CD4-positive, CD25-positive, alpha-beta regulatory T cell (primary cell): ENCODE measurements around the gene SELENOM. TPM values are rescaled to one million over a fixed set of nuclear protein-coding genes. Genes with fewer than 3 reads are reported as not detected.
"Not testable (repeated sequence)": the region's sequence is repeated elsewhere in the genome, so short reads cannot be mapped to it uniquely, and the experiment has no call there.

Experiments
- ATAC-seq, 2 donors: fragments of 150-1000 bp; cut with Tn5 transposase; one replicate each; pipeline ENCODE4 v1.10.0; 2021; ENCODE audit warnings: low read depth in 2 of 2, moderate number of reproducible peaks in 2 of 2, moderate library complexity in 1 of 2
- DNase-seq, 3 donors: peaks; one replicate each; pipeline versions ENCODE4 v3.0.0 to v3.0.0-alpha.2; 2012 to 2022; ENCODE audit warnings: mixed read lengths in 1 of 3
- H3K27ac ChIP-seq: one replicate; pipeline ENCODE4 v1.7.0; 2013; ENCODE audit warnings: mild to moderate bottlenecking, low read length; ENCODE audit not compliant: insufficient read depth, poor library complexity, severe bottlenecking
- H3K27me3 ChIP-seq: one replicate; pipeline ENCODE4 v1.7.0; 2013; ENCODE audit warnings: low read length; ENCODE audit not compliant: control insufficient read depth, insufficient read depth
- H3K36me3 ChIP-seq: one replicate; pipeline ENCODE4 v1.7.0; 2013; ENCODE audit warnings: mild to moderate bottlenecking, low read length, moderate library complexity; ENCODE audit not compliant: control insufficient read depth, insufficient read depth
- H3K4me1 ChIP-seq: 2 replicates; pipeline ENCODE4 v1.7.0; 2013; ENCODE audit warnings: mild to moderate bottlenecking, low read length; ENCODE audit not compliant: insufficient read depth, control insufficient read depth, poor library complexity, severe bottlenecking
- H3K4me3 ChIP-seq: one replicate; pipeline ENCODE4 v1.7.0; 2013; ENCODE audit warnings: low read depth, mild to moderate bottlenecking, low read length, moderate library complexity
- H3K9me3 ChIP-seq, 2 experiments: 1 replicate in 1 of 2; 2 replicates in 1 of 2; pipeline ENCODE4 v1.7.0; 2013; ENCODE audit warnings: low read length in 2 of 2, mild to moderate bottlenecking in 1 of 2, moderate library complexity in 1 of 2; ENCODE audit not compliant: control insufficient read depth in 2 of 2
- H3K27ac Mint-ChIP-seq, 3 donors: one replicate each; pipeline ENCODE4 v1.8.0; 2020 to 2022; ENCODE audit warnings: mild to moderate bottlenecking in 3 of 3, mixed read lengths in 3 of 3, moderate library complexity in 2 of 3
- H3K27me3 Mint-ChIP-seq: one replicate; pipeline ENCODE4 v1.8.0; 2022; ENCODE audit warnings: mild to moderate bottlenecking, mixed read lengths
- H3K36me3 Mint-ChIP-seq: one replicate; pipeline ENCODE4 v1.8.0; 2020; ENCODE audit warnings: mixed read lengths
- H3K4me1 Mint-ChIP-seq, 4 donors: one replicate each; pipeline ENCODE4 v1.8.0; 2020 to 2022; ENCODE audit warnings: mixed read lengths in 4 of 4, mild to moderate bottlenecking in 1 of 4
- H3K4me3 Mint-ChIP-seq, 4 donors: one replicate each; pipeline ENCODE4 v1.8.0; 2020 to 2022; ENCODE audit warnings: mild to moderate bottlenecking in 4 of 4, mixed read lengths in 4 of 4, moderate library complexity in 3 of 4
- H3K9me3 Mint-ChIP-seq, 7 donors: one replicate each; pipeline ENCODE4 v1.8.0; 2020 to 2022; ENCODE audit warnings: mixed read lengths in 7 of 7, mild to moderate bottlenecking in 3 of 7, moderate library complexity in 2 of 7
- polyA plus RNA-seq, 4 donors: library from polyadenylated mRNA; unstranded; fragments of 300-500 nt; fragmentation: Illumina TruSeq; gene quantifications; one replicate each; pipeline ENCODE4 v1.2.3, GENCODE V29; 2021
- total RNA-seq: library from RNA; stranded (reverse); gene quantifications from one replicate; pipeline ENCODE4 v1.2.3, GENCODE V29; 2022

Gene SELENOM
- total and polyA plus RNA-seq, 5 donors from 2014 or later, result 30.6 to 142 (median 126) TPM

DNA sequence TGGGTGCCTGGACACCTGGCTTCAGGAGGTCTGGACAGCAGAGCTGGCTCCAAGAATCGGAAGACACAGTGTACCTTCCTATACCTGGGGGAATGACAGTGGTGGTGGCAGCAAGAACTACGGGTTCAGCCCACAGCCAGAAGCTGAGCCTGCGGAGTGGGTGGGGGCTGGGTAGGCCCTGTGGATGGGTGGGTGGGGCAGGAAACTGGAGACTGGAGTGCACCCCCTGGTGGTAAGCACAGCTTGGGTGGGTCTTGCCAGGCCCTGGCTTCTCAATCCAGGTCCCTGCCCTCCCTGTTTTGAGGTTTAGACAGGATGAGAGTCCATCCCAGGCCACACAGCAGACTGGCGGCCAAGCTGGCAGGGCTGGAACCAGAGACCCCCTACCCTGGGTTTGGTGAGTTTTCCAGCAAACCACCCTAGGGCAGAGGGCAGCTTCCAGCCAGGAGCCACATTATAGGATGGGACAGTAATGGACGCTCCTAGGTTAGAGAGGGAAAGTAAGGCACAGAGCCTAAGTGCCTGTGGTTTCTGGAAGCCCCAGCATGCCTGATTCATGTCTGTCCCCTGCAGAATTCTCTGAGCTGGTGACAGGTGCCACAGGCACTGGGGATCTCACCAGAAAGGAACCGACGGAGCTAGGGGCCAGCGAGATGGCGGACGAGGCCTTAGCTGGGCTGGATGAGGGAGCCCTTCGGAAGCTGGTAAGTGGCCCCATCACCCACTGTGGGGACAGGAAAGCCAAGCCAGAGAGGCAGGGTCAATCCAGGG lies 24.6 kb downstream of the SELENOM start:
- Histone ChIP-seq H3K9me3 (no peaks in the 10 kb centered on the region), H3K4me1 (peaks cover 41% of the 10 kb centered on the region), H3K27ac (no peak overlapping the region), H3K4me3 (no peak overlapping the region), H3K27me3 (no peaks in the 10 kb centered on the region), H3K36me3 (no peaks in the 10 kb centered on the region)
- no peak for ATAC-seq
- DNase-seq, result peak in 2 of 3 donors; percentile 28 to 61
- Mint-ChIP-seq H3K27me3 (peaks cover 5% of the 10 kb centered on the region), H3K9me3 (no peaks in the 10 kb centered on the region), H3K36me3 (no peaks in the 10 kb centered on the region), H3K27ac (no peak overlapping the region), H3K4me1 (peaks cover 0 to 43% (median 16%) of the 10 kb centered on the region in 4 donors), H3K4me3 (peak overlapping the region; percentile 68 to 89 (median 83))

DNA sequence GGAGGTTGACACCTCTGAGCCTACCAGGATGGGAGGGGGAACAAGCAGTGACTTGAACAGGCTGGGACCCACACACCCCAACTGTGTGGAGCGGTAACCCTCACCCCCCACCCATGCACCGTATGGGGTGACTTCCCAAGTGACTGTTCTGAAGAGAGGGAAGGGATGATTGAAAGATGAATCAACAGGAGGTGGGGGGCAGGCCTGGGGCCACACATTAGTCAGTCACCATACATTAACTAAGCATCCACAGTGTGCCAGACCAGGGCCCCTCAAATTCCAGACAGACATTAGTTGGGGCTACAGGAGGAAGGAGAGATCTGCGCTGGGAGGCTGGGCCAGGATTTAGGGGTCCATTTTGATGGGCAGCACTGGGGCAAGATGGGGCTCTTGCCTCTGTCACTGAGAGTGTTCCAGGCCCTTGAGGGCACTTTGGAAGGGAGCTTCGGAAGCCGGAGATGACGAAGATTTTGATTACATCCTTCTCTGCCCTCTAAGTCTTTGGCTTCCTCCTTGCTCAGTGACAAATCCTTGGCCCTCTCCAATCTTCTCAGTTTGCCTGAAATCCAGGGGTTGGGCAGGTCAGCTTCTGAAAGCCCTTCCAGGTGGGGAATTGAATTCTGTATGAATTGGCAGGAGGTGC lies 25.3 kb downstream of the SELENOM start:
- H3K9me3 ChIP-seq, result no peaks in the 10 kb centered on the region
- no peaks in the 10 kb centered on the region for H3K27me3 ChIP-seq
- DNase-seq, result no peak
- Mint-ChIP-seq H3K27me3 (peaks cover 5% of the 10 kb centered on the region), H3K4me1 (peaks cover 0 to 43% (median 16%) of the 10 kb centered on the region in 4 donors), H3K36me3 (no peaks in the 10 kb centered on the region), H3K27ac (peak overlapping the region in 2 of 3 donors; percentile 26 to 33), H3K9me3 (no peaks in the 10 kb centered on the region), H3K4me3 (peak overlapping the region; percentile 79 to 90 (median 88))
- no peak overlapping the region for H3K27ac ChIP-seq
- ATAC-seq, result no peak
- peaks cover 41% of the 10 kb centered on the region for H3K4me1 ChIP-seq
- no peaks in the 10 kb centered on the region for H3K36me3 ChIP-seq
- H3K4me3 ChIP-seq, result peak overlapping the region; percentile 47

GRCh38 chr22:31080848-31081649 lies 26.3 kb downstream of the SELENOM start, which contains the start of gene SMTN:
SMTN (plus strand) TSS chr22:31081318; CDS start chr22:31083259, 1,941 bp downstream.
- Histone ChIP-seq H3K36me3 (no peaks in the 10 kb centered on the region), H3K4me1 (peaks cover 41% of the 10 kb centered on the region), H3K27me3 (no peaks in the 10 kb centered on the region), H3K4me3 (peak within 1 kb of the TSS; percentile 47), H3K27ac (no peak within 1 kb of the TSS), H3K9me3 (no peaks in the 10 kb centered on the region)
- H3K27ac Mint-ChIP-seq, result peak within 1 kb of the TSS in 2 of 3 donors; percentile 26 to 51
- ATAC-seq (peak; percentile 70 to 74), DNase-seq (peak; percentile 83 to 91 (median 84))
- H3K36me3 Mint-ChIP-seq, result no peaks in the 10 kb centered on the region
- no peaks in the 10 kb centered on the region for H3K9me3 Mint-ChIP-seq
- H3K4me1 Mint-ChIP-seq, result peaks cover 0 to 43% (median 16%) of the 10 kb centered on the region in 4 donors
- peaks cover 5% of the 10 kb centered on the region for H3K27me3 Mint-ChIP-seq
- peak within 1 kb of the TSS; percentile 79 to 90 (median 88) for H3K4me3 Mint-ChIP-seq

GRCh38 chr22:31080164-31080847 lies 27.1 kb downstream of the SELENOM start:
- Mint-ChIP-seq H3K4me3 (peak overlapping the region; percentile 79 to 90 (median 88)), H3K9me3 (no peaks in the 10 kb centered on the region), H3K27ac (peak overlapping the region in 1 of 3 donors; percentile 51), H3K4me1 (peaks cover 0 to 43% (median 16%) of the 10 kb centered on the region in 4 donors), H3K27me3 (peaks cover 5% of the 10 kb centered on the region), H3K36me3 (no peaks in the 10 kb centered on the region)
- no peak overlapping the region for H3K27ac ChIP-seq
- no peak for ATAC-seq
- H3K4me1 ChIP-seq, result peaks cover 38% of the 10 kb centered on the region
- H3K27me3 ChIP-seq, result no peaks in the 10 kb centered on the region
- H3K36me3 ChIP-seq, result no peaks in the 10 kb centered on the region
- peak overlapping the region; percentile 41 for H3K4me3 ChIP-seq
- DNase-seq, result no peak
- no peaks in the 10 kb centered on the region for H3K9me3 ChIP-seq

DNA sequence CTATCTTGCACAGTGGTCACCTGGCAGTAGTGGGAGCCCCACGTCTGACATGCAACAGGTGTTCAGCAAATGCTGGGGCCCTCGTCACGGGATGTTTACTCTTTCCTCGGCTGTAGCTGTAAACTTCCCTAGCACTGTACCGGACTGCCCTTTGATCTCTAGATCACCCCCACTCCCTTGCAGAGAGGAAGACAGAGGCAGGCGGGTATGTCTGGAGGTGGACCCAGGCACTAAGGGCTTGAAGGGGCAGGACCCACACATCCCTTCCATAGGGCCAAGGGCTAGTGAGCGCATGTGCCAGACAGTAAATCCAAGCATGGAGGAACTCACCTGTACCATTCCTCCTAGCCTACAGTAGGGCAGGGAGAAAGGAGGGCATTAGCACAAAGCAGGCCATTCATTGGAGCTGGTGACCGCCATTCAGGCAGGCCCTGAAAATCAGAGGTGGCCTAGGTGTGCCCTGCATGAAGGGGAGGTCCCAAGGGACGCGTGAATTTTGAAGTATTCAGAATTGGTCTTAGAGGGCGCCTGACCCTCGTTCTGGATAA lies 28.2 kb downstream of the SELENOM start:
- H3K4me3 ChIP-seq, result no peak overlapping the region
- no peaks in the 10 kb centered on the region for H3K27me3 ChIP-seq
- H3K9me3 Mint-ChIP-seq, result no peaks in the 10 kb centered on the region
- no peak overlapping the region for H3K27ac ChIP-seq
- peaks cover 5% of the 10 kb centered on the region for H3K27me3 Mint-ChIP-seq
- DNase-seq (no peak), ATAC-seq (no peak)
- H3K4me1 Mint-ChIP-seq, result peaks cover 0 to 38% (median 13%) of the 10 kb centered on the region in 4 donors
- no peaks in the 10 kb centered on the region for H3K36me3 ChIP-seq
- H3K36me3 Mint-ChIP-seq, result no peaks in the 10 kb centered on the region
- no peak overlapping the region for H3K27ac Mint-ChIP-seq
- peak overlapping the region in 2 of 4 donors; percentile 12 to 89 for H3K4me3 Mint-ChIP-seq
- peaks cover 28% of the 10 kb centered on the region for H3K4me1 ChIP-seq
- H3K9me3 ChIP-seq, result no peaks in the 10 kb centered on the region

GRCh38 chr22:31078389-31078788 lies 29.0 kb downstream of the SELENOM start:
- H3K27ac ChIP-seq, DNase-seq, H3K9me3 Mint-ChIP-seq, H3K9me3 ChIP-seq, H3K27me3 Mint-ChIP-seq, H3K27me3 ChIP-seq, H3K4me3 ChIP-seq, H3K36me3 Mint-ChIP-seq, H3K36me3 ChIP-seq, H3K27ac Mint-ChIP-seq, ATAC-seq: not testable (repeated sequence)
- H3K4me1 Mint-ChIP-seq, result peaks cover 0 to 30% (median 10%) of the 10 kb centered on the region in 4 donors
- H3K4me1 ChIP-seq, result peaks cover 26% of the 10 kb centered on the region
- peak overlapping the region in 1 of 4 donors; percentile 61 for H3K4me3 Mint-ChIP-seq

GRCh38 chr22:31077681-31078080 lies 29.7 kb downstream of the SELENOM start:
- Histone ChIP-seq H3K4me1 (peaks cover 23% of the 10 kb centered on the region), H3K27me3 (no peaks in the 10 kb centered on the region), H3K36me3 (no peaks in the 10 kb centered on the region), H3K9me3 (no peaks in the 10 kb centered on the region), H3K27ac (no peak overlapping the region), H3K4me3 (no peak overlapping the region)
- Mint-ChIP-seq H3K36me3 (no peaks in the 10 kb centered on the region), H3K27me3 (peaks cover 5% of the 10 kb centered on the region), H3K9me3 (no peaks in the 10 kb centered on the region), H3K4me3 (no peak overlapping the region), H3K27ac (no peak overlapping the region), H3K4me1 (peaks cover 0 to 24% (median 10%) of the 10 kb centered on the region in 4 donors)
- DNase-seq (no peak), ATAC-seq (no peak)
